ENCODE measurements around the gene REC8. TPM values are rescaled to one million over a fixed set of nuclear protein-coding genes. Genes with fewer than 3 reads are reported as not detected.

Gene REC8
- total and polyA plus RNA-seq, 5 donors from 2014 or later, result 9.7 to 145 (median 13.7) TPM

- peak within 1 kb of the TSS; percentile 80 for H3K27ac ChIP-seq (ENCODE audit: insufficient read depth, low read length, poor library complexity, severe bottlenecking)
- DNase-seq (peak; percentile 99 to 100 (median 99)), ATAC-seq (ENCODE audit: low read depth in 2 of 2) (peak; percentile 92 to 94)
- peaks cover 28% of the 10 kb centered on the region for H3K36me3 ChIP-seq (ENCODE audit: control insufficient read depth, insufficient read depth, low read length)
- peaks cover 6 to 86% (median 46%) of the 10 kb centered on the region in 4 donors for H3K4me1 Mint-ChIP-seq
- peaks cover 65% of the 10 kb centered on the region for H3K4me1 ChIP-seq (ENCODE audit: control insufficient read depth, insufficient read depth, low read length, poor library complexity, severe bottlenecking)
- H3K36me3 Mint-ChIP-seq, result peaks cover 25% of the 10 kb centered on the region
- no peaks in the 10 kb centered on the region for H3K27me3 Mint-ChIP-seq
- H3K4me3 ChIP-seq (ENCODE audit: low read depth, low read length), result peak within 1 kb of the TSS; percentile 88
- no peaks in the 10 kb centered on the region for H3K27me3 ChIP-seq (ENCODE audit: control insufficient read depth, insufficient read depth, low read length)
- no peaks in the 10 kb centered on the region for H3K9me3 Mint-ChIP-seq
- H3K9me3 ChIP-seq (ENCODE audit: control insufficient read depth in 2 of 2, low read length in 2 of 2), result no peaks in the 10 kb centered on the region
- peak within 1 kb of the TSS; percentile 91 to 98 (median 93) for H3K27ac Mint-ChIP-seq
- peak within 1 kb of the TSS; percentile 87 to 97 (median 94) for H3K4me3 Mint-ChIP-seq
These were observed 30.6 kb upstream of the REC8 start, which contains the start of gene EMC9 for GRCh38 chr14:24141097-24141880. Gene EMC9, minus strand, starts transcription at chr14:24141591. Its CDS starts 287 bp downstream, at chr14:24141304.

GRCh38 chr14:24143511-24143910 is 28.4 kb upstream of the REC8 start:
- Histone ChIP-seq H3K9me3 (ENCODE audit: control insufficient read depth in 2 of 2, low read length in 2 of 2) (no peaks in the 10 kb centered on the region), H3K27me3 (ENCODE audit: control insufficient read depth, insufficient read depth, low read length) (no peaks in the 10 kb centered on the region), H3K27ac (ENCODE audit: insufficient read depth, low read length, poor library complexity, severe bottlenecking) (no peak overlapping the region), H3K4me1 (ENCODE audit: control insufficient read depth, insufficient read depth, low read length, poor library complexity, severe bottlenecking) (peaks cover 56% of the 10 kb centered on the region), H3K4me3 (ENCODE audit: low read depth, low read length) (no peak overlapping the region), H3K36me3 (ENCODE audit: control insufficient read depth, insufficient read depth, low read length) (peaks cover 18% of the 10 kb centered on the region)
- no peaks in the 10 kb centered on the region for H3K27me3 Mint-ChIP-seq
- peaks cover 6 to 76% (median 44%) of the 10 kb centered on the region in 4 donors for H3K4me1 Mint-ChIP-seq
- peaks cover 16% of the 10 kb centered on the region for H3K36me3 Mint-ChIP-seq
- ATAC-seq (ENCODE audit: low read depth in 2 of 2) (no peak), DNase-seq (no peak)
- no peaks in the 10 kb centered on the region for H3K9me3 Mint-ChIP-seq
- peak overlapping the region; percentile 43 to 74 (median 58) for H3K4me3 Mint-ChIP-seq
- peak overlapping the region in 1 of 3 donors; percentile 14 for H3K27ac Mint-ChIP-seq

GRCh38 chr14:24144451-24144850 is 27.4 kb upstream of the REC8 start:
- Histone ChIP-seq H3K4me1 (ENCODE audit: control insufficient read depth, insufficient read depth, low read length, poor library complexity, severe bottlenecking) (peaks cover 59% of the 10 kb centered on the region), H3K27me3 (ENCODE audit: control insufficient read depth, insufficient read depth, low read length) (no peaks in the 10 kb centered on the region), H3K4me3 (ENCODE audit: low read depth, low read length) (peak overlapping the region; percentile 13), H3K27ac (ENCODE audit: insufficient read depth, low read length, poor library complexity, severe bottlenecking) (no peak overlapping the region), H3K36me3 (ENCODE audit: control insufficient read depth, insufficient read depth, low read length) (peaks cover 17% of the 10 kb centered on the region), H3K9me3 (ENCODE audit: control insufficient read depth in 2 of 2, low read length in 2 of 2) (no peaks in the 10 kb centered on the region)
- Mint-ChIP-seq H3K9me3 (no peaks in the 10 kb centered on the region), H3K27me3 (no peaks in the 10 kb centered on the region), H3K36me3 (peaks cover 8% of the 10 kb centered on the region), H3K27ac (peak overlapping the region in 2 of 3 donors; percentile 50 to 79), H3K4me3 (peak overlapping the region; percentile 57 to 77 (median 66)), H3K4me1 (peaks cover 6 to 76% (median 42%) of the 10 kb centered on the region in 4 donors)
- ATAC-seq (ENCODE audit: low read depth in 2 of 2), result no peak
- no peak for DNase-seq

GRCh38 chr14:24145219-24145618 is 26.7 kb upstream of the REC8 start:
- DNase-seq, result no peak
- no peaks in the 10 kb centered on the region for H3K27me3 Mint-ChIP-seq
- H3K4me3 Mint-ChIP-seq, result peak overlapping the region; percentile 98 to 100 (median 100)
- H3K4me1 Mint-ChIP-seq, result peaks cover 0 to 76% (median 40%) of the 10 kb centered on the region in 4 donors
- Histone ChIP-seq H3K9me3 (ENCODE audit: control insufficient read depth in 2 of 2, low read length in 2 of 2) (no peaks in the 10 kb centered on the region), H3K27me3 (ENCODE audit: control insufficient read depth, insufficient read depth, low read length) (no peaks in the 10 kb centered on the region), H3K4me3 (ENCODE audit: low read depth, low read length) (peak overlapping the region; percentile 96), H3K36me3 (ENCODE audit: control insufficient read depth, insufficient read depth, low read length) (peaks cover 24% of the 10 kb centered on the region), H3K27ac (ENCODE audit: insufficient read depth, low read length, poor library complexity, severe bottlenecking) (peak overlapping the region; percentile 92), H3K4me1 (ENCODE audit: control insufficient read depth, insufficient read depth, low read length, poor library complexity, severe bottlenecking) (peaks cover 59% of the 10 kb centered on the region)
- H3K9me3 Mint-ChIP-seq, result no peaks in the 10 kb centered on the region
- ATAC-seq (ENCODE audit: low read depth in 2 of 2), result no peak
- peaks cover 8% of the 10 kb centered on the region for H3K36me3 Mint-ChIP-seq
- peak overlapping the region; percentile 55 to 98 (median 90) for H3K27ac Mint-ChIP-seq

GRCh38 chr14:24145690-24146452 is 26.0 kb upstream of the REC8 start:
- Mint-ChIP-seq H3K36me3 (peaks cover 12% of the 10 kb centered on the region), H3K4me3 (peak overlapping the region; percentile 98 to 100 (median 100)), H3K27ac (peak overlapping the region; percentile 92 to 98 (median 97)), H3K9me3 (no peaks in the 10 kb centered on the region), H3K27me3 (no peaks in the 10 kb centered on the region), H3K4me1 (peaks cover 0 to 77% (median 45%) of the 10 kb centered on the region in 4 donors)
- Histone ChIP-seq H3K9me3 (ENCODE audit: control insufficient read depth in 2 of 2, low read length in 2 of 2) (no peaks in the 10 kb centered on the region), H3K27me3 (ENCODE audit: control insufficient read depth, insufficient read depth, low read length) (no peaks in the 10 kb centered on the region), H3K4me3 (ENCODE audit: low read depth, low read length) (peak overlapping the region; percentile 96), H3K27ac (ENCODE audit: insufficient read depth, low read length, poor library complexity, severe bottlenecking) (peak overlapping the region; percentile 92), H3K36me3 (ENCODE audit: control insufficient read depth, insufficient read depth, low read length) (peaks cover 31% of the 10 kb centered on the region), H3K4me1 (ENCODE audit: control insufficient read depth, insufficient read depth, low read length, poor library complexity, severe bottlenecking) (peaks cover 55% of the 10 kb centered on the region)
- ATAC-seq (ENCODE audit: low read depth in 2 of 2), result no peak
- DNase-seq, result peak in 1 of 3 donors; percentile 43

GRCh38 chr14:24146453-24146977 is 25.4 kb upstream of the REC8 start, which contains the start of gene PSME2:
Gene PSME2, minus strand, starts transcription at chr14:24146610. Its CDS starts 29 bp downstream, at chr14:24146581.
- Mint-ChIP-seq H3K4me1 (peaks cover 0 to 78% (median 45%) of the 10 kb centered on the region in 4 donors), H3K27me3 (no peaks in the 10 kb centered on the region), H3K4me3 (peak within 1 kb of the TSS; percentile 98 to 100 (median 100)), H3K36me3 (peaks cover 12% of the 10 kb centered on the region), H3K9me3 (no peaks in the 10 kb centered on the region), H3K27ac (peak within 1 kb of the TSS; percentile 92 to 98 (median 97))
- H3K9me3 ChIP-seq (ENCODE audit: control insufficient read depth in 2 of 2, low read length in 2 of 2), result no peaks in the 10 kb centered on the region
- H3K4me3 ChIP-seq (ENCODE audit: low read depth, low read length), result peak within 1 kb of the TSS; percentile 96
- H3K27me3 ChIP-seq (ENCODE audit: control insufficient read depth, insufficient read depth, low read length), result no peaks in the 10 kb centered on the region
- peak within 1 kb of the TSS; percentile 92 for H3K27ac ChIP-seq (ENCODE audit: insufficient read depth, low read length, poor library complexity, severe bottlenecking)
- H3K4me1 ChIP-seq (ENCODE audit: control insufficient read depth, insufficient read depth, low read length, poor library complexity, severe bottlenecking), result peaks cover 54% of the 10 kb centered on the region
- DNase-seq (peak; percentile 83 to 91 (median 88)), ATAC-seq (ENCODE audit: low read depth in 2 of 2) (peak; percentile 43 to 48)
- H3K36me3 ChIP-seq (ENCODE audit: control insufficient read depth, insufficient read depth, low read length), result peaks cover 37% of the 10 kb centered on the region

Measured in CD4-positive, CD25-positive, alpha-beta regulatory T cell (primary cell).